ENCODE results near the gene KCTD19.

The KCTD19 gene

DNA sequence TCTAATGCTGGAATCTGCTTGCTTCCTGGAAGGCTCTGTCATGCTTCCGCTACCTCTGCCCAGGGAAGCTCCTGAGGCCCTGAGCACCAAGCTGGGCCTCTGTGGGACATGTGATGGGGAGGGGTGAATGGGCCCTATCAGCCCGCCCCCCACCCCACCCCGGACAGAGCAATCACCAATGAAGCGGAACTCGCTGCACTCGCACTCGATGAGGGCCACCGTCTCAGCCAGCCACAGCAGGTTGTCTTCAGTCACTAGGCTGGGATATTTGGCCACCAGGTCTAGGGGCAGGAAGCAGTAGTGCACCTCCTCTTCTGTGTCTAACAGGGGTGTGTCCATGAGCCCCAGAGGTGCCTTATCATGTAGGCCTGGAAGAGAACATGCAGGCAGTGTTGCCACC, 23.6 kb downstream of the KCTD19 start:
- no peaks in the 10 kb centered on the region for H3K36me3 ChIP-seq (ENCODE audit: control insufficient read depth in 1 of 2, insufficient read depth in 2 of 2, low read length in 2 of 2)
- WGBS (ENCODE audit: extremely low coverage, insufficient coverage, insufficient read length) = no CpG with 5 or more reads among the region's 8 CpGs
- H3K27me3 ChIP-seq (ENCODE audit: insufficient read depth, low read length) = no peaks in the 10 kb centered on the region
- H3K9ac ChIP-seq (ENCODE audit: low read length) = no peak overlapping the region
- no peak overlapping the region for H4K91ac ChIP-seq (ENCODE audit: low read depth, low read length)
- H3K23ac ChIP-seq (ENCODE audit: low read length) = no peak overlapping the region
- H3K4me1 ChIP-seq (ENCODE audit: control insufficient read depth in 1 of 2, insufficient read depth in 2 of 2, low read length in 2 of 2) = no peaks in the 10 kb centered on the region
- no peak overlapping the region for H3K27ac ChIP-seq (ENCODE audit: low read depth, low read length)
- H3K4me3 ChIP-seq (ENCODE audit: low read depth, low read length) = no peak overlapping the region
- no peaks in the 10 kb centered on the region for H3K79me2 ChIP-seq (ENCODE audit: control insufficient read depth, insufficient read depth, low read length, poor library complexity)
- no peak overlapping the region for H3K4me2 ChIP-seq (ENCODE audit: low read length)
- H3K79me1 ChIP-seq (ENCODE audit: low read length) = no peaks in the 10 kb centered on the region
- no peak overlapping the region for H3K14ac ChIP-seq (ENCODE audit: low read length)
- no peak overlapping the region for H4K12ac ChIP-seq (ENCODE audit: low read depth, low read length)
- DNase-seq = no peak
- H2BK12ac ChIP-seq (ENCODE audit: low read length) = no peak overlapping the region
- no peak overlapping the region for H2BK5ac ChIP-seq (ENCODE audit: low read depth, low read length, poor library complexity)
- H3K18ac ChIP-seq (ENCODE audit: low read length) = no peak overlapping the region
- no peak overlapping the region for H4K8ac ChIP-seq (ENCODE audit: low read depth, low read length)
- no peak overlapping the region for H3K4ac ChIP-seq (ENCODE audit: low read depth, low read length)
- no peak overlapping the region for H2AFZ ChIP-seq (ENCODE audit: insufficient read depth, low read length, poor library complexity)
- H3K9me3 ChIP-seq (ENCODE audit: insufficient read depth, low read depth, low read length) = peaks cover 1% of the 10 kb centered on the region
- H2AK5ac ChIP-seq (ENCODE audit: low read length) = no peak overlapping the region
- no peak overlapping the region for H2BK120ac ChIP-seq (ENCODE audit: insufficient read depth, low read length, poor library complexity)

DNA sequence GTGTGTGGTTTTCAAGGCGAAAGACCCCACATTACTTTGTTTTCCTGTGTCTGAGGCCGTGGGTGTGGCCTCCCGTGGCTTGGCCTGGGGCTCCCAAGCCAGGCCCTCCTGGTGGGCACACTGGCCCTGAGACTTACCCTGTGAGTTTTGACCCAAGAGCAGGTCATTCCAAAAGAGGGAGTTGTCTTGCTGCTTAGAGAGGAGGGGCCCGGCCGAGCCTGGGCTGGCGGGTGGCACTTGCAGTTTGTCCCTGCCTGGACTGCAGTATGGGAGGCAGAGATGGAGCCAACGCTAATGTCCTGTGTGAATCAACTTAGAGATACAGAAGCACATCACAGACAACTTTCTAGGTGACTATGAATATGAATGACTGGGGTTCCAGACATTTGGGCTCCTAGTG, 24.5 kb downstream of the KCTD19 start:
- no peak overlapping the region for H2BK12ac ChIP-seq (ENCODE audit: low read length)
- H3K4me1 ChIP-seq (ENCODE audit: control insufficient read depth in 1 of 2, insufficient read depth in 2 of 2, low read length in 2 of 2) = no peaks in the 10 kb centered on the region
- no peaks in the 10 kb centered on the region for H3K36me3 ChIP-seq (ENCODE audit: control insufficient read depth in 1 of 2, insufficient read depth in 2 of 2, low read length in 2 of 2)
- H3K18ac ChIP-seq (ENCODE audit: low read length) = no peak overlapping the region
- no peaks in the 10 kb centered on the region for H3K79me2 ChIP-seq (ENCODE audit: control insufficient read depth, insufficient read depth, low read length, poor library complexity)
- no peaks in the 10 kb centered on the region for H3K27me3 ChIP-seq (ENCODE audit: insufficient read depth, low read length)
- H3K79me1 ChIP-seq (ENCODE audit: low read length) = no peaks in the 10 kb centered on the region
- WGBS (ENCODE audit: extremely low coverage, insufficient coverage, insufficient read length) = no CpG with 5 or more reads among the region's 7 CpGs
- H2BK5ac ChIP-seq (ENCODE audit: low read depth, low read length, poor library complexity) = no peak overlapping the region
- no peak overlapping the region for H3K9ac ChIP-seq (ENCODE audit: low read length)
- DNase-seq = no peak
- no peak overlapping the region for H3K4ac ChIP-seq (ENCODE audit: low read depth, low read length)
- H3K23ac ChIP-seq (ENCODE audit: low read length) = no peak overlapping the region
- H2BK120ac ChIP-seq (ENCODE audit: insufficient read depth, low read length, poor library complexity) = no peak overlapping the region
- H3K4me2 ChIP-seq (ENCODE audit: low read length) = no peak overlapping the region
- H2AK5ac ChIP-seq (ENCODE audit: low read length) = no peak overlapping the region
- H3K4me3 ChIP-seq (ENCODE audit: low read depth, low read length) = no peak overlapping the region
- no peak overlapping the region for H2AFZ ChIP-seq (ENCODE audit: insufficient read depth, low read length, poor library complexity)
- no peak overlapping the region for H3K27ac ChIP-seq (ENCODE audit: low read depth, low read length)
- H3K14ac ChIP-seq (ENCODE audit: low read length) = no peak overlapping the region
- H4K91ac ChIP-seq (ENCODE audit: low read depth, low read length) = no peak overlapping the region
- H4K12ac ChIP-seq (ENCODE audit: low read depth, low read length) = no peak overlapping the region
- no peak overlapping the region for H4K8ac ChIP-seq (ENCODE audit: low read depth, low read length)
- peaks cover 1% of the 10 kb centered on the region for H3K9me3 ChIP-seq (ENCODE audit: insufficient read depth, low read depth, low read length)

DNA sequence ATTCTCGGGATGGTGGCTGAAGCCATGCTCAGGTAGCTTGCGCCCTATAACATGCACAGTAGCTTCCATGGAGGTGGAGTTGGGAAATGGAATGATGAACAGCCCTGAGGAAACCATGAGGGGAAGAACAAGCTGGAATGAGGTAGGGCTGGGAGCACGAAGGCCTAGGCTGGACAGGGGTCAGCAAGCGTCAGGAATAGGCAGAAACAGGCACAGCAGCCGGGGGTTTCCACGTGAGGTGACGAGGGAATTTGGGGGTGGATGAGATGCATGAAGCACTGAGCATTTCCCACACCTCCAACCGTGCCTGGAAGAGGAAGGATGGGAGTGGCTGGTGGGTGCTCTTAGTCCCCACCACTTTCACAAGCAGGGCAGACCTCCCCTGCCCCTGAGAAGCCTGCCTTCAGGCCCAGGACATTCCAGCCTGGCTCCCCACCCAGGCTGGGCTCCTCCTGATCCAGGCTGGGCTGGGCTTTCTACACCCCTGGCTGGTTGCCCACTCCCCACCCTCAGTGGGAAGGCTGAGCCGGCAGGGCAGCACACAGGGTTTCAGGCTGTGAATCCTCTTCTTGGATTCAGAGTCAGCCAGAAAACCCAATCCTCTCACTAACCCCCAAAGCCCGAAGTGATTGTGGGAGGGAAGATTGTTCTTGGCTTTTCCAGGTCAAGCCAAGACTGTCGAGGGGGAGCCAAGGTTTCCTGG, 25.3 kb downstream of the KCTD19 start:
- WGBS (ENCODE audit: extremely low coverage, insufficient coverage, insufficient read length) = no CpG with 5 or more reads among the region's 11 CpGs
- no peak for DNase-seq
- H2AFZ ChIP-seq (ENCODE audit: insufficient read depth, low read length, poor library complexity) = no peak overlapping the region

DNA sequence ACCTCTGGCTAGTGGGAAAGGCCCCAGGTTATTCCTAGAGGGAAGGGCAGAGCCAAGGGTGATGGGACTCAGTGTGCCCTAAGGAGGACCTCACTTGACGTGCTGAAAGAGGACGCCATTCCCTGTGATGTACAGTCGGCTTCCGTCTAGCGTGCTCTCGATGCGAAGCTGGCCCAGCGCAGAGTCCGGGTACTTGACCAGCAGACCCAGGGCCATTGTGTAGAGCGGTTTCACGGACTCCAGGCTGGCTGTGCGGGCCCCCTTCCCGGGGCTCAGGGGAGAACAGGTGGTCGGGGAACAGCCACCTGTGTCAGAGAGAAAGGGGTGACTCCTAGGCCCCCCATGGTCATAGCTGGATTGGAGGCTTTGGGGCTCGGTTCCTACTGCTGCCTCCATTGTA, 27.3 kb downstream of the KCTD19 start:
- no peaks in the 10 kb centered on the region for H3K27me3 ChIP-seq (ENCODE audit: insufficient read depth, low read length)

More for the DNA sequence above, 25.3 kb downstream of the KCTD19 start:
- no peak overlapping the region for H3K4ac ChIP-seq (ENCODE audit: low read depth, low read length)
- no peak overlapping the region for H4K91ac ChIP-seq (ENCODE audit: low read depth, low read length)
- H2AK5ac ChIP-seq (ENCODE audit: low read length) = no peak overlapping the region
- no peaks in the 10 kb centered on the region for H3K4me1 ChIP-seq (ENCODE audit: control insufficient read depth in 1 of 2, insufficient read depth in 2 of 2, low read length in 2 of 2)
- H3K4me3 ChIP-seq (ENCODE audit: low read depth, low read length) = no peak overlapping the region
- no peak overlapping the region for H2BK5ac ChIP-seq (ENCODE audit: low read depth, low read length, poor library complexity)
- H3K79me1 ChIP-seq (ENCODE audit: low read length) = no peaks in the 10 kb centered on the region
- no peak overlapping the region for H3K4me2 ChIP-seq (ENCODE audit: low read length)
- H3K14ac ChIP-seq (ENCODE audit: low read length) = no peak overlapping the region
- no peak overlapping the region for H3K18ac ChIP-seq (ENCODE audit: low read length)
- no peaks in the 10 kb centered on the region for H3K79me2 ChIP-seq (ENCODE audit: control insufficient read depth, insufficient read depth, low read length, poor library complexity)
- no peak overlapping the region for H4K8ac ChIP-seq (ENCODE audit: low read depth, low read length)
- H3K23ac ChIP-seq (ENCODE audit: low read length) = no peak overlapping the region
- H3K27me3 ChIP-seq (ENCODE audit: insufficient read depth, low read length) = no peaks in the 10 kb centered on the region
- H3K36me3 ChIP-seq (ENCODE audit: control insufficient read depth in 1 of 2, insufficient read depth in 2 of 2, low read length in 2 of 2) = no peaks in the 10 kb centered on the region
- no peak overlapping the region for H2BK12ac ChIP-seq (ENCODE audit: low read length)
- H3K9me3 ChIP-seq (ENCODE audit: insufficient read depth, low read depth, low read length) = peaks cover 1% of the 10 kb centered on the region
- H3K9ac ChIP-seq (ENCODE audit: low read length) = no peak overlapping the region
- no peak overlapping the region for H3K27ac ChIP-seq (ENCODE audit: low read depth, low read length)
- H4K12ac ChIP-seq (ENCODE audit: low read depth, low read length) = no peak overlapping the region
- no peak overlapping the region for H2BK120ac ChIP-seq (ENCODE audit: insufficient read depth, low read length, poor library complexity)

More for the DNA sequence above, 27.3 kb downstream of the KCTD19 start:
- Histone ChIP-seq H2AFZ (ENCODE audit: insufficient read depth, low read length, poor library complexity) (no peak overlapping the region), H3K4me2 (ENCODE audit: low read length) (no peak overlapping the region), H3K18ac (ENCODE audit: low read length) (no peak overlapping the region), H3K79me2 (ENCODE audit: control insufficient read depth, insufficient read depth, low read length, poor library complexity) (no peaks in the 10 kb centered on the region), H3K27ac (ENCODE audit: low read depth, low read length) (no peak overlapping the region), H2BK12ac (ENCODE audit: low read length) (no peak overlapping the region), H2BK120ac (ENCODE audit: insufficient read depth, low read length, poor library complexity) (no peak overlapping the region), H3K23ac (ENCODE audit: low read length) (no peak overlapping the region), H2BK5ac (ENCODE audit: low read depth, low read length, poor library complexity) (no peak overlapping the region), H3K36me3 (ENCODE audit: control insufficient read depth in 1 of 2, insufficient read depth in 2 of 2, low read length in 2 of 2) (no peaks in the 10 kb centered on the region), H3K4ac (ENCODE audit: low read depth, low read length) (no peak overlapping the region), H2AK5ac (ENCODE audit: low read length) (no peak overlapping the region), H4K8ac (ENCODE audit: low read depth, low read length) (no peak overlapping the region), H3K14ac (ENCODE audit: low read length) (no peak overlapping the region), H4K12ac (ENCODE audit: low read depth, low read length) (no peak overlapping the region), H3K79me1 (ENCODE audit: low read length) (no peaks in the 10 kb centered on the region), H3K9ac (ENCODE audit: low read length) (no peak overlapping the region), H3K4me3 (ENCODE audit: low read depth, low read length) (no peak overlapping the region), H4K91ac (ENCODE audit: low read depth, low read length) (no peak overlapping the region), H3K9me3 (ENCODE audit: insufficient read depth, low read depth, low read length) (peaks cover 2% of the 10 kb centered on the region), H3K4me1 (ENCODE audit: control insufficient read depth in 1 of 2, insufficient read depth in 2 of 2, low read length in 2 of 2) (no peaks in the 10 kb centered on the region)
- WGBS (ENCODE audit: extremely low coverage, insufficient coverage, insufficient read length) = no CpG with 5 or more reads among the region's 15 CpGs
- no peak for DNase-seq
